HG02943 (cell line): ENCODE results near the gene RPS6KA1.
"Not testable (repeated sequence)": the region's sequence is repeated elsewhere in the genome, so short reads cannot be mapped to it uniquely, and the experiment has no call there.

Experiments used
- ATAC-seq: cut with Tn5 transposase; IDR thresholded peaks from one replicate; pipeline ENCODE4 v1.9.1; 2021; ENCODE audit warnings: mild to moderate bottlenecking, low read depth, moderate library complexity; ENCODE audit not compliant: unreplicated experiment

The RPS6KA1 gene

GRCh38 chr1:26529655-26530409 lies at the start of gene RPS6KA1:
Gene RPS6KA1, plus strand, starts transcription at chr1:26529761. Its CDS starts 160 bp downstream, at chr1:26529921.
- peak; percentile 66 for ATAC-seq

GRCh38 chr1:26482921-26483320 lies 46.6 kb upstream of the RPS6KA1 start:
- no peak for ATAC-seq

- no peak for ATAC-seq
These were observed 45.6 kb upstream of the RPS6KA1 start for GRCh38 chr1:26483980-26484379.

GRCh38 chr1:26490155-26490554 lies 39.4 kb upstream of the RPS6KA1 start:
- ATAC-seq = no peak

- no peak for ATAC-seq
These were observed 36.3 kb upstream of the RPS6KA1 start for GRCh38 chr1:26493267-26493666.

DNA sequence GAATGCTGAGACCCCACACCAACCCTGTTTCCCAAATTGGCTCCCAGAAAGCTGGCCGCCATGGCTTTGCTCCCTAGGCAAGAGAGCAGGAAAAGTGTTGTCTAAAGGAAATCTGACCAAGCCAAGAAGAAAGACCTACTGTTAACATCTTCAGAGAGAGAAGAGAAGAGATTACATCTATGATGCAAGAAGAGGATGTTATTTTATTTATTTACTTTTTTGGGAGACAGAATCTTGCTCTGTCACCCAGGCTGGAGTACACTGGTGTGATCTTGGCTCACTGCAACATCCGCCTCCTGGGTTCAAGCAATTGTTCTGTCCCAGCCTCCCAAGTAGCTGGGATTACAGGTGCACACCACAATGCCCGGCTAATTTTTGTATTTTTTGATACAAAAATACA lies 35.6 kb upstream of the RPS6KA1 start:
- no peak for ATAC-seq

- ATAC-seq = no peak
These were observed 32.7 kb upstream of the RPS6KA1 start for GRCh38 chr1:26496861-26497260.

- no peak for ATAC-seq
These were observed 30.7 kb upstream of the RPS6KA1 start for GRCh38 chr1:26498894-26499293.

GRCh38 chr1:26500488-26501175 lies 28.9 kb upstream of the RPS6KA1 start:
- ATAC-seq = peak; percentile 69

DNA sequence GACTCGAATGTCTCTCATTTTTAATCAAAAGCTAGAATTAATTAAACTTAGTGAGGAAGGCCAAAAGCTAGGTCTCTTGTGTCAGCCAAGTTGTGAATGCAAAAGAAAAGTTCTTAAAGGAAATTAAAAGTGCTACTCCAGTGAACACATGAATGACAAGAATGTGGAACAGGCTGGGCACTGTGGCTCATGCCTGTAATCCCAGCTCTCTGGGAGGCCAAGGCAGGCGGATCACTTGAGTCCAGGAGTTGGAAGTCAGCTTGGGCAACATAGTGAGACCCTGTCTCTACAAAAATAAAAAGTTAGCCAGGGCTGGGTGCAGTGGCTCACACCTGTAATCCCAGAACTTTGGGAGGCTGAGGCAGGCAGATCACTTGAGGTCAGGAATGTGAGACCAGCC lies 18.9 kb upstream of the RPS6KA1 start:
- ATAC-seq = not testable (repeated sequence)

DNA sequence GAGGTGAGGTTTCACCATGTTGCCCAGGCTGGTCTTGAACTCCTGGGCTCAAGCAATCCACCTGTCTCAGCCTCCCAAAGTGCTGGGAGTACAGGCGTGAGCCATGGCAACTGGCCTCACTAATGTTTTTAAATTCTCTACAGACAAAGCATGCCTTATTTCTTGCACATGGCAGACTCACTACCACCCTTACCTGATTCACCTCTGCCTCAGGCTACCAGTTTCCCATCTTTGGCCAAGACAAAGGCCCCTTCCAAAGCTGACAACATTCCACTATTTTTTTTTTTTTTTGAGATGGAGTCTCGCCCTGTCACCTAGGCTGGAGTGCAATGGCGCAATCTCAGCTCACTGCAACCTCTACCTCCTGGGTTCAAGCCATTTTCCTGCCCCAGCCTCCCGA lies 13.7 kb upstream of the RPS6KA1 start:
- ATAC-seq = not testable (repeated sequence)

- ATAC-seq = no peak
These were observed 12.4 kb upstream of the RPS6KA1 start for GRCh38 chr1:26516987-26517765.

- no peak for ATAC-seq
These were observed 11.9 kb upstream of the RPS6KA1 start for GRCh38 chr1:26517766-26518049.

DNA sequence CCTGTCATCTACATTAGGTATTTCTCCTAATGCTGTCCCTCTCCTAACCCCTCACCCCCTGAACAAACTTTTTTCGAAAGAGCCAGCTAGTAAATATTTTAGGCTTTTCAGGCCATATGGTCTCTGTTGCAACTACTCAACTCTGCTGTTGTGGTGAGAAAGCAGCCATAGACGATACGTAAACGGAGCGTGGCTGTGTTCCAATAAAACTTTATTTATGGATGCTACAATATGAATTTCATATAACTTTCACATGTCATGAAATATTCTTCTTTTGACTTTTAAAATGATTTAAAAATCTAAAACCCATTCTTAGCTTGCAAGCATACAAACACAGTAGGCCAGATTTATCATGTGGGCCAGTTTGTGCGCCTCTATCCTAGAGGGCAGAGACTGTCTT lies 11.2 kb upstream of the RPS6KA1 start:
- no peak for ATAC-seq

DNA sequence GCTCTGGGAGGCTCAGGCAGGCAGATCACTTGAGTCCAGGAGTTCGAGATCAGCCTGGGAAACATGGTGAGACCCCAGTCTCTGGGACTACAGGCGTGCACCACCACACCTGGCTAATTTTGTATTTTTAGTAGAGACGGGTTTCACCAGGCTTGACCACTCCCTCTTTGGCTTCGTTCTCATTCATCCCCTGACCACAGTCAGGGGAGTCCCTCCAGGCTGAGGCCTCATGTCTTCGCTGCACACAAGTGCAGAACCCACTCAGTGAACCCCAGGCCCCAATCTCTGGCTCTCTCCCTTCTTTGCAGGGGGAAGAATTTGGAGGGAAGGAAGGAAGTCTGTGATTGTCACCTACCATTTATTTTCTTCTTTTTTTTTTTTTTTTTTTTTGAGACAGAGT lies 9.2 kb upstream of the RPS6KA1 start:
- ATAC-seq = no peak

- no peak for ATAC-seq
These were observed 7.9 kb upstream of the RPS6KA1 start for GRCh38 chr1:26521669-26522030.

DNA sequence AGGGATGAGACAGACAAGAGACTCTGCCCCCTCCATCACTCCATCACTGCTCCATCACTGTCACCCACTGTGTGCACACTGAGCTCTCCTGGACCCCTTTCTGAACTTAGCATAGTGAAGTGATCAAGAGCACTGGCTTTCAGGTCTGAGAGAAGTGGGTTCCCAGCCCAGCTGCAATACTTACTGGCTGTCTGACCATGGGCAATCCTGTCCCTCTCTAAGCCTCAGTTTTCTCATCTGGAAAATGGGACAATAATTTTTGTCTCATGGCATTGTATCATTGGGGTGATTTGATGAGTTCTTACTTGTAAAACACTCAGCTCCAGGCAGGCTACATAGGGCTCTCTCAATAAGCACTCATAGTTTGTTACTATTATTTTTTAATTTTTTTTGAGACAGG lies 7.5 kb upstream of the RPS6KA1 start:
- ATAC-seq = no peak

DNA sequence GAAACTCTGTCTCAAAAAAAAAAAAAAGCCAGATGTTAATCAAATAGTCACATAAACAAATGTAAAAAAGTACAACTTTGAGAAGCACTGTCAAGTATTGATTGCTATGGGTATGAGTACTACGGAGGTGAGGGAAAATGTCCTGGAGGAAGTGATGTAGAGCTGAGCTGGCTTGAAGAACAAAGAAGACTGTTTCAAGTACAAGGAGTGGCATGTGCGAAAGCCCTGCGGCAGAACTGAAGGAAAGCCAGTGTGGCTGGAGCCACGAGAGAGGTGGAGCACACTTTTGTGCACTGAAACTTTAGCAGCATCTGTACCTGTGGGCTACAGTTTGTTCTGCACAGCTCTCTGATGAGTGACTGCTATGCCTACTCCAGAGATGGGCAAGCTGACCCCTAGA lies 5.4 kb upstream of the RPS6KA1 start:
- no peak for ATAC-seq

DNA sequence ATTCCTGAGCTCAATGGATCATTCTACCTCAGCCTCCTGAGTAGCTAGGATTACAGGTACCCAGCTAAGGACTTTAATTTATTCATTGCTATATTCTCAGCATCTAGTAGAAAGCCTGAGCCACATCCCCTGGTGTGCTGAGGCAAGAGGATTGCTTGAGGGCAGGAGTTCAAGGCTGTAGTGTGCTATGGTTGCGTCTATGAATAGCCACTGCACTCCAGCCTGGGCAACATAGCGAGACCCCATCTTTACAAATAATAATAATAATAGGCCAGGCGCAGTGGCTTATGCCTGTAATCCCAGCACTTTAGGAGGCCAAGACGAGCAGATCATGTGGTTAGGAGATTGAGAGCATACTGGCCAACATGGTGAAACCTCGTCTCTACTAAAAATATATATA lies 3.3 kb upstream of the RPS6KA1 start:
- ATAC-seq = no peak

DNA sequence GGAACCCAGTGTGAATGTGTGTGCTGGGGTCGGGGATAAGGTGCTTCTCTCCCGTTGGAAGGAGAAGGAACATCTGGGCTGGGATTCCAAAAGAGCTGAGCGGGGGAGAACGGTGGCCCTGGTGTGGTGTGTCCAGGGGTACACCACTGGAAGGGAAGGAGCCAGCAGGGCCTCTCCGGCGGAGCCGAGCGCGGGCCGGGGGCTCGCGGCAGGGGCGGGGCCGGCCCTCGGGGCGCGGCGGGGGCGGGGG lies 231 bp upstream of the RPS6KA1 start:
- no peak for ATAC-seq

DNA sequence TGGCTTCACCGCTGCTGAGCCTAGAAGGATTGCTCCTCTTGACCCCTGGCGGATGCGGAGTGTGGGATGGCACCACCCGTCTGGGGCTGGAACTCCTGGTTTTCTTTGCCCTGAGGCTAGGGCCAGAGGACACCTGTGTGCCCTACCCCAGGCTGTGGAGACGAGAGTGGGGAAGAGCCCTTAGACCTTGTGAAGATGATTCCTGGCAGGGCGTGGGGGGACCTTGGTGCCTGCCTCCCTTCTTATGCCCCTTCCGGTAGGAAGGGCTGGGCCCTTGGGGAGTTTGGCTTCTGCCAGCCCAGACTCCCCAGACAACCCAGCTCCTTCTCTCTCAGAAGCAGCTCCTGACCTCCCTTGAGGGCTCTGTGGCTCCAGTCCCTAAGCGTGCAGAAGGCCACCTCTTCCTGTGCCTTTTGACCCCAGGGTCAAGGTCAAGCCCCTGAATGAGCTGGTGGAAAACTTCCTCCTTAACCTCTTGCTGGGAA lies 891 bp downstream of the RPS6KA1 start:
- peak; percentile 10 for ATAC-seq
